K562 (cell line): Measurements from ENCODE around the gene HDHD5. TPM values are rescaled to one million over a fixed set of nuclear protein-coding genes. Genes with fewer than 3 reads are reported as not detected.

Experiments
- ARID1B ChIP-seq: fragments of 450-650 bp; IDR thresholded peaks from 2 replicates; pipeline ENCODE4 v1.6.1; 2016; ENCODE audit warnings: antibody characterized with exemption, mild to moderate bottlenecking, inconsistent platforms
- BACH1 ChIP-seq: fragments of 200-800 bp; sonication (Bioruptor generic); IDR thresholded peaks from 2 replicates; pipeline ENCODE4 v1.6.1; 2016; ENCODE audit warnings: missing genetic modification characterization, missing compliant biosample characterization
- CCNT2 ChIP-seq: IDR thresholded peaks from 2 replicates; pipeline ENCODE4 v1.6.1; 2011; ENCODE audit warnings: borderline replicate concordance, low read depth, mild to moderate bottlenecking, moderate library complexity, mixed read lengths, low read length; ENCODE audit not compliant: insufficient read length; ENCODE audit errors: extremely low read depth
- CSDE1 ChIP-seq, 2 experiments: fragments of 450-650 bp; IDR thresholded peaks; 2 replicates each; pipeline ENCODE4 v1.6.1; 2016; ENCODE audit warnings: mild to moderate bottlenecking in 1 of 2
- E2F5 ChIP-seq: sonication (generic); formaldehyde crosslinking; IDR thresholded peaks from 2 replicates; pipeline ENCODE4 v1.8.0; 2022; ENCODE audit warnings: mild to moderate bottlenecking, missing genetic modification reagents
- EZH2 ChIP-seq: IDR thresholded peaks from 2 replicates; pipeline ENCODE4 v1.6.1; 2012; ENCODE audit warnings: low read depth, mild to moderate bottlenecking, inconsistent platforms, low read length, borderline replicate concordance
- FOXP1 ChIP-seq: sonication (generic); formaldehyde crosslinking; IDR thresholded peaks from 2 replicates; pipeline ENCODE4 v1.8.0; 2022; ENCODE audit warnings: mild to moderate bottlenecking, missing genetic modification reagents
- GABPA ChIP-seq: fragments of 200-800 bp; sonication (Bioruptor generic); conservative IDR thresholded peaks from 2 replicates; pipeline ENCODE4 v1.6.1; 2016; ENCODE audit warnings: low read depth, missing genetic modification characterization, missing compliant biosample characterization
- GTF3C2 ChIP-seq: IDR thresholded peaks from 3 replicates; pipeline ENCODE4 v1.6.1; 2011; ENCODE audit warnings: borderline replicate concordance, mild to moderate bottlenecking, moderate library complexity; ENCODE audit not compliant: insufficient read length; ENCODE audit errors: extremely low read depth
- HDAC1 ChIP-seq, 2 experiments: fragments of 450-650 bp; IDR thresholded peaks; 2 replicates each; pipeline ENCODE4 v1.6.1; 2016 to 2017; ENCODE audit warnings: inconsistent platforms in 1 of 2, mild to moderate bottlenecking in 1 of 2, moderate library complexity in 1 of 2
- ILF3 ChIP-seq: fragments of 450-650 bp; IDR thresholded peaks from 2 replicates; pipeline ENCODE4 v1.6.1; 2018; ENCODE audit warnings: antibody characterized with exemption, mild to moderate bottlenecking, moderate library complexity, borderline replicate concordance
- KAT7 ChIP-seq: sonication (generic); formaldehyde crosslinking; IDR thresholded peaks from 2 replicates; pipeline ENCODE4 v1.8.0; 2022; ENCODE audit warnings: missing genetic modification reagents, mild to moderate bottlenecking, borderline replicate concordance
- MTF1 ChIP-seq: fragments of 250-450 bp; sonication (Bioruptor Pico); IDR thresholded peaks from 2 replicates; pipeline ENCODE4 v1.9.0; 2021; ENCODE audit warnings: moderate library complexity, mild to moderate bottlenecking, inconsistent platforms, borderline replicate concordance
- NFIC ChIP-seq: fragments of 450-650 bp; IDR thresholded peaks from 2 replicates; pipeline ENCODE4 v1.6.1; 2017; ENCODE audit warnings: mild to moderate bottlenecking, inconsistent platforms
- PATZ1 ChIP-seq: fragments of 250-450 bp; sonication (Bioruptor Pico); IDR thresholded peaks from 2 replicates; pipeline ENCODE4 v1.5.0; 2020; ENCODE audit warnings: mild to moderate bottlenecking, borderline replicate concordance
- PHTF2 ChIP-seq: fragments of 250-450 bp; sonication (Bioruptor Pico); IDR thresholded peaks from 2 replicates; pipeline ENCODE4 v1.5.0; 2021; ENCODE audit warnings: mild to moderate bottlenecking
- PPARD ChIP-seq: fragments of 250-450 bp; sonication (Bioruptor Pico); IDR thresholded peaks from 2 replicates; pipeline ENCODE4 v1.8.0; 2022; ENCODE audit warnings: inconsistent platforms, mild to moderate bottlenecking, moderate library complexity
- RAD21 ChIP-seq, 2 experiments: fragments of 250-450 bp in 1 of 2; fragments of 450-650 bp in 1 of 2; sonication (Bioruptor Pico) in 1 of 2; formaldehyde crosslinking in 1 of 2; IDR thresholded peaks in 1 of 2; conservative IDR thresholded peaks in 1 of 2; 2 replicates each; pipeline versions ENCODE4 v1.4.0 to v1.8.0; 2020 to 2022; ENCODE audit warnings: mild to moderate bottlenecking in 2 of 2, moderate library complexity in 1 of 2
- RCOR1 ChIP-seq, 2 experiments: IDR thresholded peaks; 2 replicates each; pipeline ENCODE4 v1.6.1; 2012; ENCODE audit warnings: low read depth in 2 of 2, low read length in 2 of 2, borderline replicate concordance in 1 of 2, improper control_type of control experiment in 1 of 2
- SP1 ChIP-seq: sonication (generic); formaldehyde crosslinking; IDR thresholded peaks from 2 replicates; pipeline ENCODE4 v1.8.1; 2022; ENCODE audit warnings: mild to moderate bottlenecking, missing genetic modification reagents
- SP2 ChIP-seq: IDR thresholded peaks from 2 replicates; pipeline ENCODE4 v1.6.1; 2011; ENCODE audit warnings: mild to moderate bottlenecking, low read depth, low read length, moderate library complexity; ENCODE audit not compliant: poor library complexity, severe bottlenecking; ENCODE audit errors: extremely low read depth
- TBP ChIP-seq: optimal IDR thresholded peaks from 2 replicates; pipeline ENCODE3; 2011; ENCODE audit warnings: low read depth, low read length, improper control_type of control experiment
- ZNF445 ChIP-seq: fragments of 250-450 bp; sonication (Bioruptor Pico); IDR thresholded peaks from 2 replicates; pipeline ENCODE4 v1.4.0; 2020; ENCODE audit warnings: low read depth, mild to moderate bottlenecking, moderate library complexity
- ZNF644 ChIP-seq: fragments of 200-800 bp; sonication (Bioruptor generic); IDR thresholded peaks from 2 replicates; pipeline ENCODE4 v1.6.1; 2016; ENCODE audit warnings: low read depth, missing genetic modification characterization, missing compliant biosample characterization
- polyA plus RNA-seq, 8 experiments: library from polyadenylated mRNA; depleted of rRNA in 4 of 8; stranded (reverse) in 5 of 8; unstranded in 3 of 8; fragments of >200 nt; fragmentation: Nextera tagmentation in 2 of 8; fragmentation: Illumina TruSeq in 1 of 8; extraction: Ambion mirVana in 2 of 8; extraction: Trizol in 1 of 8; gene quantifications; 2 replicates each; pipeline versions ENCODE4 v1.2.1 to v1.2.3, GENCODE V29; 2011 to 2014; ENCODE audit warnings: inconsistent platforms in 1 of 8, missing spikeins in 1 of 8
- total RNA-seq, 7 experiments: library from RNA; depleted of rRNA in 6 of 7; stranded (reverse); fragments of >200 nt in 6 of 7; fragmentation: Illumina TruSeq in 2 of 7; extraction: Trizol in 2 of 7; gene quantifications; 2 replicates each; pipeline versions ENCODE4 v1.2.1 to v1.2.3, GENCODE V29; 2011 to 2021; ENCODE audit warnings: low replicate concordance in 1 of 7

Gene HDHD5
- total and polyA plus RNA-seq, 9 of the 15 experiments (the other 6 are each of a cell fraction or from before 2014, with no cell fraction given): 1.6 to 36.6 (median 24.2) TPM

- TF ChIP-seq TBP: no peak
- TF ChIP-seq MTF1 (CRISPR knock-in tag): no peak
- no peak for TF ChIP-seq PHTF2 (CRISPR knock-in tag)
- no peak for TF ChIP-seq SP1 (CRISPR knock-in tag)
- no peak for TF ChIP-seq PPARD
- peak; percentile 60; the same call in 1 of the 2 replicates for TF ChIP-seq GABPA
- no peak for TF ChIP-seq ZNF445 (CRISPR knock-in tag)
- no peak for TF ChIP-seq E2F5 (CRISPR knock-in tag)
- no peak for TF ChIP-seq GTF3C2
- TF ChIP-seq FOXP1 (CRISPR knock-in tag): no peak
- peak; percentile 36 to 98; a peak in 3 of 4 replicates for TF ChIP-seq RCOR1 (IDR thresholded peaks at IDR 0.05; ENCODE audit: borderline replicate concordance in 1 of 2, low read depth in 2 of 2, low read length in 2 of 2)
- TF ChIP-seq EZH2: no peak
- TF ChIP-seq PATZ1 (CRISPR knock-in tag): no peak
- TF ChIP-seq KAT7 (CRISPR knock-in tag): no peak
- TF ChIP-seq RAD21 (CRISPR knock-in tag; conservative IDR thresholded peaks at IDR 0.05 in 1 of 2, IDR thresholded peaks at IDR 0.05 in 1 of 2): no peak
- TF ChIP-seq ARID1B: peak; percentile 41; the same call in 1 of the 2 replicates
- TF ChIP-seq HDAC1 (IDR thresholded peaks at IDR 0.05): no peak
- TF ChIP-seq CSDE1 (IDR thresholded peaks at IDR 0.05): no peak
- TF ChIP-seq SP2: no peak
- TF ChIP-seq ZNF644 (tag): no peak
- TF ChIP-seq NFIC: no peak
- TF ChIP-seq CCNT2: no peak
- no peak for TF ChIP-seq BACH1 (tag)
- TF ChIP-seq ILF3: no peak
Observed at GRCh38 chr22:17098379-17098819, 60.7 kb downstream of the HDHD5 start (continued).
